H1 (cell line): ENCODE results near the gene RB1. TPM values are rescaled to one million over a fixed set of nuclear protein-coding genes. Genes with fewer than 3 reads are reported as not detected.

Source experiments
- CTCF ChIA-PET: fragments of 300-600 bp; sonication (Branson Sonifier 250); formaldehyde crosslinking; loops from one replicate; lab custom pipeline; 2021; ENCODE audit not compliant: partially characterized antibody; lab: Charles Lee
- POLR2A ChIA-PET: fragments of 300-600 bp; sonication (Branson Sonifier 250); formaldehyde crosslinking; loops from one replicate; lab custom pipeline; 2021; ENCODE audit warnings: inconsistent platforms; ENCODE audit not compliant: partially characterized antibody; lab: Charles Lee
- DNase-seq, 2 experiments: peaks; one replicate each; pipeline versions ENCODE4 v3.0.0 to v3.0.0-alpha.2; 2010 to 2022; ENCODE audit warnings: low spot score in 2 of 2, low read depth in 1 of 2, mixed read lengths in 1 of 2
- FAIRE-seq: peaks from 2 replicates; lab custom pipeline; 2011; peaks lifted over from hg19 to GRCh38; lab: Jason Lieb, UNC
- H2AFZ ChIP-seq: 2 replicates; pipeline ENCODE4 v1.8.1; 2012; ENCODE audit warnings: low read length, inconsistent platforms
- H2AK5ac ChIP-seq: 2 replicates; pipeline ENCODE4 v1.6.1; 2013; ENCODE audit warnings: low read depth, low read length
- H2BK120ac ChIP-seq: replicated peaks from 2 replicates; pipeline ENCODE3; 2013; ENCODE audit warnings: low read depth, low read length, inconsistent platforms
- H2BK12ac ChIP-seq: 2 replicates; pipeline ENCODE4 v1.6.1; 2013; ENCODE audit warnings: low read depth, low read length
- H2BK15ac ChIP-seq: 2 replicates; pipeline ENCODE4 v1.6.1; 2013; ENCODE audit warnings: low read length
- H2BK20ac ChIP-seq: 2 replicates; pipeline ENCODE4 v1.6.1; 2013; ENCODE audit warnings: low read length
- H2BK5ac ChIP-seq: 2 replicates; pipeline ENCODE4 v1.6.1; 2013; ENCODE audit warnings: low read depth, low read length
- H3K14ac ChIP-seq: 2 replicates; pipeline ENCODE4 v1.6.1; 2013; ENCODE audit warnings: inconsistent platforms; ENCODE audit not compliant: insufficient read length
- H3K18ac ChIP-seq: 2 replicates; pipeline ENCODE4 v1.6.1; 2013; ENCODE audit warnings: low read length; ENCODE audit errors: extremely low read depth
- H3K23ac ChIP-seq: 2 replicates; pipeline ENCODE4 v1.6.1; 2013; ENCODE audit warnings: inconsistent platforms; ENCODE audit not compliant: insufficient read length
- H3K23me2 ChIP-seq: 2 replicates; pipeline ENCODE4 v1.6.1; 2013; ENCODE audit warnings: low read depth, low read length
- H3K27ac ChIP-seq: 2 replicates; pipeline ENCODE4 v1.6.1; 2011; ENCODE audit warnings: low read depth, low read length, inconsistent platforms
- H3K27me3 ChIP-seq, 4 experiments: replicated peaks in 1 of 4; 1 replicate in 1 of 4; 2 replicates in 3 of 4; pipeline versions ENCODE4 v1.6.1 to v1.8.1; 2011 to 2013; ENCODE audit warnings: low read length in 3 of 4, mild to moderate bottlenecking in 3 of 4, inconsistent platforms in 2 of 4, mixed read lengths in 2 of 4, moderate library complexity in 1 of 4; ENCODE audit not compliant: control insufficient read depth in 3 of 4, insufficient read depth in 3 of 4; ENCODE audit errors: extremely low read depth in 1 of 4
- H3K36me3 ChIP-seq, 4 experiments: 2 replicates each; pipeline versions ENCODE4 v1.6.1 to v1.8.1; 2011 to 2013; ENCODE audit warnings: mild to moderate bottlenecking in 4 of 4, low read length in 3 of 4, moderate library complexity in 2 of 4, control low read depth in 1 of 4, inconsistent platforms in 1 of 4; ENCODE audit not compliant: insufficient read depth in 4 of 4, control insufficient read depth in 2 of 4
- H3K4ac ChIP-seq: replicated peaks from 2 replicates; pipeline ENCODE3; 2013; ENCODE audit warnings: low read length, low read depth, mixed read lengths, inconsistent platforms; ENCODE audit not compliant: insufficient read length
- H3K4me1 ChIP-seq, 4 experiments: replicated peaks in 1 of 4; 1 replicate in 1 of 4; 2 replicates in 3 of 4; pipeline versions ENCODE4 v1.6.1 to v1.8.1; 2011 to 2013; ENCODE audit warnings: low read length in 3 of 4, inconsistent platforms in 2 of 4, mixed read lengths in 1 of 4; ENCODE audit not compliant: insufficient read depth in 4 of 4, control insufficient read depth in 3 of 4
- H3K4me2 ChIP-seq, 2 experiments: 2 replicates each; pipeline versions ENCODE4 v1.6.1 to v1.8.1; 2011 to 2013; ENCODE audit warnings: low read depth in 2 of 2, low read length in 2 of 2, control low read depth in 1 of 2, inconsistent platforms in 1 of 2, mild to moderate bottlenecking in 1 of 2; ENCODE audit not compliant: insufficient read depth in 1 of 2
- H3K4me3 ChIP-seq, 4 experiments: fragments of 200-600, 300-600 bp in 1 of 4; sonication (generic), shearing (Covaris generic), sonication (Bioruptor Twin) in 1 of 4; 2 replicates each; pipeline versions ENCODE4 v1.5.1 to v1.8.1; 2011 to 2016; ENCODE audit warnings: low read length in 4 of 4, low read depth in 3 of 4, control low read depth in 2 of 4, inconsistent platforms in 2 of 4, mild to moderate bottlenecking in 2 of 4, mixed read lengths in 1 of 4, moderate library complexity in 1 of 4; ENCODE audit not compliant: insufficient read depth in 2 of 4; ENCODE audit errors: extremely low read depth in 1 of 4
- H3K56ac ChIP-seq: replicated peaks from 2 replicates; pipeline ENCODE3; 2013; ENCODE audit warnings: low read depth, mild to moderate bottlenecking, mixed read lengths, low read length, inconsistent platforms; ENCODE audit not compliant: insufficient read length
- H3K79me1 ChIP-seq: 2 replicates; pipeline ENCODE4 v1.6.1; 2013; ENCODE audit warnings: low read depth, low read length, control low read depth
- H3K79me2 ChIP-seq, 2 experiments: 2 replicates each; pipeline versions ENCODE4 v1.6.1 to v1.8.1; 2012 to 2013; ENCODE audit warnings: low read length in 2 of 2, mild to moderate bottlenecking in 2 of 2, inconsistent platforms in 1 of 2; ENCODE audit not compliant: insufficient read depth in 2 of 2, control insufficient read depth in 1 of 2
- H3K9ac ChIP-seq, 4 experiments: replicated peaks in 1 of 4; 1 replicate in 1 of 4; 2 replicates in 3 of 4; pipeline versions ENCODE4 v1.6.1 to v1.8.1; 2011 to 2013; ENCODE audit warnings: low read depth in 3 of 4, low read length in 3 of 4, control low read depth in 2 of 4, mild to moderate bottlenecking in 2 of 4, moderate library complexity in 2 of 4, inconsistent platforms in 1 of 4; ENCODE audit errors: extremely low read depth in 1 of 4
- H3K9me3 ChIP-seq, 2 experiments: 2 replicates each; pipeline versions ENCODE4 v1.6.1 to v1.8.1; 2012 to 2013; ENCODE audit warnings: mild to moderate bottlenecking in 2 of 2, moderate library complexity in 2 of 2, control low read depth in 1 of 2, inconsistent platforms in 1 of 2, low read depth in 1 of 2, low read length in 1 of 2, mixed read lengths in 1 of 2; ENCODE audit not compliant: insufficient read depth in 2 of 2
- H4K20me1 ChIP-seq, 2 experiments: replicated peaks in 1 of 2; 2 replicates each; pipeline versions ENCODE3 to v1.8.1; 2011 to 2013; ENCODE audit warnings: inconsistent platforms in 2 of 2, low read length in 2 of 2, mild to moderate bottlenecking in 1 of 2; ENCODE audit not compliant: insufficient read depth in 2 of 2, control insufficient read depth in 1 of 2
- H4K5ac ChIP-seq: 2 replicates; pipeline ENCODE4 v1.6.1; 2013; ENCODE audit warnings: low read length, low read depth, mixed read lengths, inconsistent platforms; ENCODE audit not compliant: insufficient read length
- H4K8ac ChIP-seq: 2 replicates; pipeline ENCODE4 v1.8.0; 2013; ENCODE audit warnings: mild to moderate bottlenecking, moderate library complexity, low read length, inconsistent platforms; ENCODE audit not compliant: insufficient read depth; ENCODE audit errors: extremely low read depth
- H4K91ac ChIP-seq: replicated peaks from 2 replicates; pipeline ENCODE3; 2013; ENCODE audit warnings: low read length, mixed read lengths, inconsistent platforms; ENCODE audit not compliant: insufficient read length
- ASH2L ChIP-seq: fragments of 200-600, 300-600 bp; sonication (generic); IDR thresholded peaks from one replicate; pipeline ENCODE4 v1.7.1; 2017; ENCODE audit warnings: low read length
- BCL11A ChIP-seq, 2 experiments: IDR thresholded peaks; one replicate each; pipeline ENCODE4 v1.6.1; 2011; ENCODE audit warnings: low read depth in 2 of 2, low read length in 2 of 2, mild to moderate bottlenecking in 2 of 2
- CBX5 ChIP-seq: fragments of 300-800, 300-1000 bp; sonication (generic); IDR thresholded peaks from 2 replicates; pipeline ENCODE4 v1.7.1; 2016; ENCODE audit warnings: antibody characterized with exemption, low read length, low read depth
- CBX8 ChIP-seq: fragments of 300-800, 300-1000 bp; sonication (generic); IDR thresholded peaks from 2 replicates; pipeline ENCODE4 v1.7.1; 2016; ENCODE audit warnings: low read depth, low read length, borderline replicate concordance
- CEBPB ChIP-seq: IDR thresholded peaks from 2 replicates; pipeline ENCODE4 v1.6.1; 2012; ENCODE audit warnings: low read depth, low read length
- CHD2 ChIP-seq: IDR thresholded peaks from 2 replicates; pipeline ENCODE4 v1.6.1; 2012; ENCODE audit warnings: low read length, improper control_type of control experiment
- CREB1 ChIP-seq: IDR thresholded peaks from 2 replicates; pipeline ENCODE4 v1.6.1; 2012; ENCODE audit warnings: inconsistent platforms
- EP300 ChIP-seq, 2 experiments: IDR thresholded peaks; 1 replicate in 1 of 2; 2 replicates in 1 of 2; pipeline ENCODE4 v1.6.1; 2011 to 2012; ENCODE audit warnings: low read depth in 2 of 2, low read length in 2 of 2, mild to moderate bottlenecking in 2 of 2, borderline replicate concordance in 1 of 2, inconsistent platforms in 1 of 2, moderate library complexity in 1 of 2
- JUN ChIP-seq: IDR thresholded peaks from 2 replicates; pipeline ENCODE4 v1.6.1; 2011; ENCODE audit warnings: low read depth, mild to moderate bottlenecking, improper control_type of control experiment, low read length
- JUND ChIP-seq: IDR thresholded peaks from 2 replicates; pipeline ENCODE4 v1.6.1; 2011; ENCODE audit warnings: mild to moderate bottlenecking, improper control_type of control experiment, low read length
- KDM4A ChIP-seq: IDR thresholded peaks from one replicate; pipeline ENCODE4 v1.7.1; 2012; ENCODE audit warnings: low read depth, mild to moderate bottlenecking, moderate library complexity, low read length, inconsistent platforms; ENCODE audit not compliant: severe bottlenecking
- PHF8 ChIP-seq: fragments of 200-600 bp; sonication (generic); conservative IDR thresholded peaks from 2 replicates; pipeline ENCODE4 v1.7.1; 2012; ENCODE audit warnings: low read depth, mild to moderate bottlenecking, inconsistent platforms, low read length, moderate library complexity
- TAF1 ChIP-seq: IDR thresholded peaks from 2 replicates; pipeline ENCODE4 v1.6.1; 2011; ENCODE audit warnings: mild to moderate bottlenecking, low read depth, low read length
- TBP ChIP-seq: IDR thresholded peaks from 2 replicates; pipeline ENCODE4 v1.6.1; 2011; ENCODE audit warnings: low read depth, low read length, improper control_type of control experiment
- ZNF274 ChIP-seq: IDR thresholded peaks from 2 replicates; pipeline ENCODE4 v1.7.0; 2012; ENCODE audit warnings: low read length, borderline replicate concordance; ENCODE audit errors: extremely low read depth
- WGBS, 2 experiments: shearing (Covaris generic) in 1 of 2; methylation state at CpG; one replicate each; pipeline versions ENCODE4 v1.1.6 to v1.1.7; 2013 to 2015; ENCODE audit warnings: low lambda C conversion rate in 2 of 2, mixed read lengths in 2 of 2, inconsistent platforms in 1 of 2, low coverage in 1 of 2, missing lambda C conversion rate in 1 of 2; ENCODE audit not compliant: insufficient replicate concordance in 2 of 2, insufficient coverage in 1 of 2, insufficient read length in 1 of 2; ENCODE audit errors: extremely low coverage in 1 of 2, missing lambda C conversion rate in 1 of 2; 5-methylcytosine and 5-hydroxymethylcytosine counted together
- polyA plus RNA-seq, 7 experiments: library from polyadenylated mRNA; depleted of rRNA in 3 of 7; stranded (reverse) in 5 of 7; unstranded in 2 of 7; fragments of >200 nt in 5 of 7; fragments of 200-250 nt in 2 of 7; gene quantifications; 1 replicate in 5 of 7; 2 replicates in 1 of 7; 4 replicates in 1 of 7; pipeline versions ENCODE4 v1.2.1 to v1.2.3, GENCODE V29; 2011 to 2013; ENCODE audit warnings: missing spikeins in 2 of 7, mixed read lengths in 2 of 7
- total RNA-seq: library from RNA; stranded (reverse); fragmentation: NEBNext Ultra II Directional; extraction: Animal tissue kit (Norgen Biotek cat#: 25700); gene quantifications from 2 replicates; pipeline ENCODE4 v1.2.1, GENCODE V29; 2021
- TF ChIP-seq, protein P1 (sequence below): IDR thresholded peaks from 2 replicates; pipeline ENCODE4 v1.6.1; 2012; ENCODE audit warnings: inconsistent platforms

RB1 gene
- total and polyA plus RNA-seq, 2 of the 8 experiments (the other 6 are each of a cell fraction or from before 2014, with no cell fraction given): 4.1 to 17.5 TPM

GRCh38 chr13:48391257-48391656 lies 87.7 kb downstream of the RB1 start:
- no peak overlapping the region for H3K23ac ChIP-seq
- no peak overlapping the region for H3K14ac ChIP-seq
- no peak overlapping the region for H2BK12ac ChIP-seq
- no peak overlapping the region for H3K4ac ChIP-seq
- H3K23me2 ChIP-seq: no peaks in the 10 kb centered on the region
- no peak overlapping the region for H2AK5ac ChIP-seq
- H3K9me3 ChIP-seq: no peaks in the 10 kb centered on the region; a peak in 1 of 4 replicates
- DNase-seq (no peak), FAIRE-seq (no peak)
- no peak overlapping the region for H3K4me2 ChIP-seq
- CTCF ChIA-PET: no interaction called here
- H2AFZ ChIP-seq: no peak overlapping the region
- POLR2A ChIA-PET: no interaction called here
- H3K27me3 ChIP-seq: no peaks in the 10 kb centered on the region
- no peak for TF ChIP-seq PHF8
- TF ChIP-seq CHD2: no peak
- TF ChIP-seq, protein P1, sequence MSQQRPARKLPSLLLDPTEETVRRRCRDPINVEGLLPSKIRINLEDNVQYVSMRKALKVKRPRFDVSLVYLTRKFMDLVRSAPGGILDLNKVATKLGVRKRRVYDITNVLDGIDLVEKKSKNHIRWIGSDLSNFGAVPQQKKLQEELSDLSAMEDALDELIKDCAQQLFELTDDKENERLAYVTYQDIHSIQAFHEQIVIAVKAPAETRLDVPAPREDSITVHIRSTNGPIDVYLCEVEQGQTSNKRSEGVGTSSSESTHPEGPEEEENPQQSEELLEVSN: no peak
- TF ChIP-seq TBP: no peak
- TF ChIP-seq CREB1: no peak
- no peak for TF ChIP-seq CEBPB
- TF ChIP-seq KDM4A: no peak
- no peak for TF ChIP-seq TAF1
- TF ChIP-seq BCL11A (IDR thresholded peaks at IDR 0.05; ENCODE audit: low read depth in 2 of 2, low read length in 2 of 2): no peak
- TF ChIP-seq CBX5: no peak
- TF ChIP-seq ASH2L: no peak
- TF ChIP-seq CBX8: no peak
- no peak for TF ChIP-seq EP300 (IDR thresholded peaks at IDR 0.05; ENCODE audit: borderline replicate concordance in 1 of 2, low read depth in 2 of 2, low read length in 2 of 2)
- no peak for TF ChIP-seq ZNF274
- no peak for TF ChIP-seq JUND
- no peak for TF ChIP-seq JUN
- no peaks in the 10 kb centered on the region for H3K79me2 ChIP-seq
- 84% methylated on average over 3 of the region's 3 CpGs; no CpG with 5 or more reads in 1 of the 2 experiments for WGBS, 2 experiments
- H3K79me1 ChIP-seq: no peaks in the 10 kb centered on the region
- H2BK15ac ChIP-seq: no peak overlapping the region
- no peak overlapping the region for H2BK20ac ChIP-seq
- no peak overlapping the region for H3K56ac ChIP-seq
- no peak overlapping the region for H3K4me3 ChIP-seq
- no peak overlapping the region for H4K5ac ChIP-seq
- no peaks in the 10 kb centered on the region for H4K20me1 ChIP-seq
- no peak overlapping the region for H3K18ac ChIP-seq
- H3K9ac ChIP-seq: no peak overlapping the region
- no peak overlapping the region for H4K8ac ChIP-seq
- no peaks in the 10 kb centered on the region for H3K4me1 ChIP-seq
- H2BK5ac ChIP-seq: no peak overlapping the region
- H3K27ac ChIP-seq: no peak overlapping the region
- H2BK120ac ChIP-seq: no peak overlapping the region
- H4K91ac ChIP-seq: no peak overlapping the region
- no peaks in the 10 kb centered on the region for H3K36me3 ChIP-seq
